A549 (cell line): ENCODE results near the gene DARS1.

ENCODE experiments used
- BHLHE40 ChIP-seq: IDR thresholded peaks from 2 replicates; pipeline ENCODE4 v1.6.1; 2012; ENCODE audit warnings: low read depth, low read length, inconsistent platforms
- CTCF ChIP-seq: fragments of >200 bp; sonication (Bioruptor Twin); formaldehyde crosslinking; IDR thresholded peaks from 3 replicates; pipeline ENCODE4 v1.5.1; 2016
- POLR2A ChIP-seq: IDR thresholded peaks from 2 replicates; pipeline ENCODE4 v1.6.1; 2012; ENCODE audit warnings: mild to moderate bottlenecking, low read length
- RARB ChIP-seq: fragments of 250-450 bp; sonication (Bioruptor Pico); IDR thresholded peaks from 2 replicates; pipeline ENCODE4 v1.8.0; 2021; ENCODE audit warnings: mild to moderate bottlenecking, moderate library complexity
- TF ChIP-seq, protein P1 (sequence below): IDR thresholded peaks from 2 replicates; pipeline ENCODE4 v1.6.1; 2012

DNA sequence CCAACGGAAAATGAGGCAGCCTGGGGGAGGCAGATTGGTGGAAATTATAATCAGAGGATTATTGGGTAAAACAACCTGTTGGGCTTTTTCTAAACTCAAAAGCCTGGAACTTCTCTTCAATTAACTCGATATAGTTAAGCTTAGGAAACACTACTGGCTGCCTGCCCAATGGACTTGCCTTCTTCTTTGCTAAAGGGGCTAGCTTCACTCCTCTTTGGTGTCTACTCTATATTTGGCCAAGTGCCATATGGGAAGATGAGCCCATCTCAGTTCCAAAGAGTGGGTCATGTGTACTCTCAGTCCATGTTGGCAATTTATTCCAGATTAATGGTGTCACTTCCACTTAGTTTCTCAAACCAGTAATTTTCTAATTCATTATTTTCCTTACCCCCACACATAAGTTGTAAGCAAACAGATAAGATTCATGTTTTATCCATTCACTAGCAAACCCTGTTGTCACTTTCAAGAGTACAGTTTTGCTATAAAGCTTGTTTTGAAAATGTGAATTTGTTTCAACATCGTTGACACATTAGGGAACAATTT is 34.3 kb downstream of the DARS1 start:
- no peak for TF ChIP-seq CTCF
- TF ChIP-seq RARB (CRISPR knock-in tag) = no peak
- TF ChIP-seq, protein P1, sequence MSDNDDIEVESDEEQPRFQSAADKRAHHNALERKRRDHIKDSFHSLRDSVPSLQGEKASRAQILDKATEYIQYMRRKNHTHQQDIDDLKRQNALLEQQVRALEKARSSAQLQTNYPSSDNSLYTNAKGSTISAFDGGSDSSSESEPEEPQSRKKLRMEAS = no peak
- TF ChIP-seq POLR2A = no peak
- no peak for TF ChIP-seq BHLHE40
